GM12873 (cell line): ENCODE data around the gene FAM114A1.

Source experiments
- CTCF ChIP-seq: IDR thresholded peaks from 2 replicates; pipeline ENCODE4 v1.5.1; 2012; ENCODE audit warnings: low read depth, mild to moderate bottlenecking, moderate library complexity, low read length, control low read depth; ENCODE audit not compliant: insufficient read depth; ENCODE audit errors: missing control alignments

Gene FAM114A1

GRCh38 chr4:38979081-38979480 is 111.5 kb downstream of the FAM114A1 start:
- TF ChIP-seq CTCF: no peak

GRCh38 chr4:38979511-38980230 is 112.1 kb downstream of the FAM114A1 start:
- no peak for TF ChIP-seq CTCF

GRCh38 chr4:38980903-38981676 is 113.5 kb downstream of the FAM114A1 start:
- TF ChIP-seq CTCF: no peak

- TF ChIP-seq CTCF: no peak
Measured at GRCh38 chr4:38982361-38983095, 114.9 kb downstream of the FAM114A1 start.

- TF ChIP-seq CTCF: no peak
Measured at GRCh38 chr4:38983291-38983690, 115.7 kb downstream of the FAM114A1 start.

- TF ChIP-seq CTCF: no peak
Measured at GRCh38 chr4:38983787-38984598, 116.4 kb downstream of the FAM114A1 start.
